CD14-positive monocyte (primary cell): Measurements from ENCODE around the gene OBSCN. TPM values are rescaled to one million over a fixed set of nuclear protein-coding genes. Genes with fewer than 3 reads are reported as not detected.

Experiments
- DNase-seq, 3 donors: peaks; one replicate each; pipeline ENCODE4 v3.0.0-alpha.2; 2011 to 2022
- H2AFZ ChIP-seq: 2 replicates; pipeline ENCODE4 v1.6.0; 2012; ENCODE audit warnings: mild to moderate bottlenecking, low read depth, low read length, inconsistent platforms; ENCODE audit not compliant: insufficient read depth, poor library complexity, severe bottlenecking
- H3K27ac ChIP-seq, 2 donors: 1 replicate in 1 of 2; 2 replicates in 1 of 2; pipeline ENCODE4 v1.5.1; 2012 to 2013; ENCODE audit warnings: low read length in 2 of 2, control low read depth in 1 of 2, inconsistent platforms in 1 of 2, low read depth in 1 of 2, mild to moderate bottlenecking in 1 of 2
- H3K27me3 ChIP-seq, 2 donors: one replicate each; pipeline versions ENCODE4 v1.6.0 to v1.6.1; 2011 to 2013; ENCODE audit warnings: low read length in 2 of 2; ENCODE audit not compliant: control insufficient read depth in 2 of 2, insufficient read depth in 2 of 2
- H3K36me3 ChIP-seq, 2 donors: replicated peaks in 1 of 2; 1 replicate in 1 of 2; 2 replicates in 1 of 2; pipeline versions ENCODE4 v1.5.1 to v1.6.1; 2012 to 2013; ENCODE audit warnings: low read length in 2 of 2, control low read depth in 1 of 2, inconsistent platforms in 1 of 2, mild to moderate bottlenecking in 1 of 2; ENCODE audit not compliant: insufficient read depth in 2 of 2, control insufficient read depth in 1 of 2
- H3K4me1 ChIP-seq, 2 donors: 1 replicate in 1 of 2; 2 replicates in 1 of 2; pipeline versions ENCODE4 v1.5.1 to v1.6.1; 2012 to 2013; ENCODE audit warnings: low read length in 2 of 2, control low read depth in 1 of 2, inconsistent platforms in 1 of 2, mild to moderate bottlenecking in 1 of 2, moderate library complexity in 1 of 2; ENCODE audit not compliant: insufficient read depth in 2 of 2, control insufficient read depth in 1 of 2
- H3K4me2 ChIP-seq: replicated peaks from 2 replicates; pipeline ENCODE3; 2012; ENCODE audit warnings: low read length, moderate library complexity, mild to moderate bottlenecking; ENCODE audit not compliant: poor library complexity, severe bottlenecking; ENCODE audit errors: extremely low read depth
- H3K4me3 ChIP-seq, 3 experiments: fragments of 200-600 bp in 1 of 3; sonication (generic) in 1 of 3; replicated peaks in 1 of 3; 1 replicate in 2 of 3; 2 replicates in 1 of 3; pipeline ENCODE4 v1.5.1; 2011 to 2013; ENCODE audit warnings: low read length in 3 of 3, mild to moderate bottlenecking in 3 of 3, control low read depth in 2 of 3, low read depth in 2 of 3, inconsistent platforms in 1 of 3, moderate library complexity in 1 of 3
- H3K79me2 ChIP-seq: 2 replicates; pipeline ENCODE4 v1.6.0; 2012; ENCODE audit warnings: mild to moderate bottlenecking, control low read depth, inconsistent platforms, low read length, moderate library complexity; ENCODE audit not compliant: insufficient read depth
- H3K9ac ChIP-seq: 2 replicates; pipeline ENCODE4 v1.6.0; 2017; ENCODE audit warnings: low read length, mild to moderate bottlenecking; ENCODE audit not compliant: insufficient read depth, poor library complexity, severe bottlenecking
- H3K9me3 ChIP-seq, 2 donors: replicated peaks in 1 of 2; 1 replicate in 1 of 2; 2 replicates in 1 of 2; pipeline versions ENCODE4 v1.5.1 to v1.6.1; 2012 to 2013; ENCODE audit warnings: low read length in 2 of 2, control low read depth in 1 of 2; ENCODE audit not compliant: control insufficient read depth in 1 of 2, insufficient read depth in 1 of 2
- H4K20me1 ChIP-seq: 2 replicates; pipeline ENCODE4 v1.6.0; 2012; ENCODE audit warnings: mild to moderate bottlenecking, low read length, control low read depth, moderate library complexity; ENCODE audit not compliant: insufficient read depth
- H3K27ac Mint-ChIP-seq, 7 donors: one replicate each; pipeline ENCODE4 v1.8.0; 2020; ENCODE audit warnings: mild to moderate bottlenecking in 7 of 7, mixed read lengths in 7 of 7, moderate library complexity in 6 of 7, inconsistent platforms in 2 of 7
- H3K27me3 Mint-ChIP-seq, 3 donors: one replicate each; pipeline ENCODE4 v1.8.0; 2021 to 2022; ENCODE audit warnings: low read depth in 3 of 3, mild to moderate bottlenecking in 3 of 3, mixed read lengths in 3 of 3, moderate library complexity in 3 of 3, inconsistent platforms in 1 of 3
- H3K36me3 Mint-ChIP-seq, 2 donors: one replicate each; pipeline ENCODE4 v1.8.0; 2020; ENCODE audit warnings: mixed read lengths in 2 of 2, inconsistent platforms in 1 of 2, mild to moderate bottlenecking in 1 of 2
- H3K4me1 Mint-ChIP-seq: one replicate; pipeline ENCODE4 v1.8.0; 2020; ENCODE audit warnings: mild to moderate bottlenecking, mixed read lengths
- H3K4me3 Mint-ChIP-seq, 2 donors: one replicate each; pipeline ENCODE4 v1.8.0; 2020; ENCODE audit warnings: mild to moderate bottlenecking in 2 of 2, mixed read lengths in 2 of 2, moderate library complexity in 1 of 2
- H3K9me3 Mint-ChIP-seq, 7 donors: one replicate each; pipeline ENCODE4 v1.8.0; 2020 to 2022; ENCODE audit warnings: mixed read lengths in 7 of 7, mild to moderate bottlenecking in 6 of 7, moderate library complexity in 6 of 7, inconsistent platforms in 2 of 7
- WGBS: methylation state at CpG from one replicate; pipeline ENCODE4 v1.1.5; 2013; ENCODE audit warnings: missing lambda C conversion rate; ENCODE audit not compliant: insufficient coverage; 5-methylcytosine and 5-hydroxymethylcytosine counted together
- intact Hi-C, 2 donors: fragments of 100-400 bp; cut with micrococcal nuclease; formaldehyde crosslinking; loops; one replicate each; pipeline versions ENCODE4 v1.15.0 to v1.15.1; 2023
- polyA plus RNA-seq, 3 donors: library from polyadenylated mRNA; depleted of rRNA in 1 of 3; unstranded in 2 of 3; stranded (reverse) in 1 of 3; fragments of 300-500 nt in 2 of 3; fragments of >200 nt in 1 of 3; fragmentation: Illumina TruSeq in 2 of 3; gene quantifications; 1 replicate in 2 of 3; 2 replicates in 1 of 3; pipeline ENCODE4 v1.2.3, GENCODE V29; 2012 to 2021
- TF ChIP-seq, protein P1 (sequence below): fragments of 200-600 bp; IDR thresholded peaks from one replicate; pipeline ENCODE4 v1.8.0; 2022; ENCODE audit warnings: antibody characterized with exemption, mild to moderate bottlenecking

Gene OBSCN
- polyA plus RNA-seq, 3 donors: 0.57 to 1.5 (median 0.76) TPM

GRCh38 chr1:228319352-228320088, 111.7 kb downstream of the OBSCN start:
- no peaks in the 10 kb centered on the region for H3K36me3 Mint-ChIP-seq
- Histone ChIP-seq H4K20me1 (no peaks in the 10 kb centered on the region), H2AFZ (no peak overlapping the region), H3K4me2 (no peak overlapping the region), H3K4me3 (no peak overlapping the region), H3K36me3 (no peaks in the 10 kb centered on the region), H3K4me1 (no peaks in the 10 kb centered on the region), H3K27me3 (no peaks in the 10 kb centered on the region), H3K9ac (no peak overlapping the region), H3K9me3 (peaks cover 0 to 17% of the 10 kb centered on the region in 2 donors), H3K27ac (no peak overlapping the region), H3K79me2 (no peaks in the 10 kb centered on the region)
- no peak for DNase-seq
- no peak overlapping the region for H3K4me3 Mint-ChIP-seq
- H3K4me1 Mint-ChIP-seq: no peaks in the 10 kb centered on the region
- no peaks in the 10 kb centered on the region for H3K27me3 Mint-ChIP-seq
- H3K9me3 Mint-ChIP-seq: peaks cover 0 to 9% (median 4%) of the 10 kb centered on the region in 7 donors
- TF ChIP-seq, protein P1, sequence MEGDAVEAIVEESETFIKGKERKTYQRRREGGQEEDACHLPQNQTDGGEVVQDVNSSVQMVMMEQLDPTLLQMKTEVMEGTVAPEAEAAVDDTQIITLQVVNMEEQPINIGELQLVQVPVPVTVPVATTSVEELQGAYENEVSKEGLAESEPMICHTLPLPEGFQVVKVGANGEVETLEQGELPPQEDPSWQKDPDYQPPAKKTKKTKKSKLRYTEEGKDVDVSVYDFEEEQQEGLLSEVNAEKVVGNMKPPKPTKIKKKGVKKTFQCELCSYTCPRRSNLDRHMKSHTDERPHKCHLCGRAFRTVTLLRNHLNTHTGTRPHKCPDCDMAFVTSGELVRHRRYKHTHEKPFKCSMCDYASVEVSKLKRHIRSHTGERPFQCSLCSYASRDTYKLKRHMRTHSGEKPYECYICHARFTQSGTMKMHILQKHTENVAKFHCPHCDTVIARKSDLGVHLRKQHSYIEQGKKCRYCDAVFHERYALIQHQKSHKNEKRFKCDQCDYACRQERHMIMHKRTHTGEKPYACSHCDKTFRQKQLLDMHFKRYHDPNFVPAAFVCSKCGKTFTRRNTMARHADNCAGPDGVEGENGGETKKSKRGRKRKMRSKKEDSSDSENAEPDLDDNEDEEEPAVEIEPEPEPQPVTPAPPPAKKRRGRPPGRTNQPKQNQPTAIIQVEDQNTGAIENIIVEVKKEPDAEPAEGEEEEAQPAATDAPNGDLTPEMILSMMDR: no peak
- intact Hi-C loops: no loop called here
- 88% methylated on average over 4 of the region's 4 CpGs for WGBS
- no peak overlapping the region for H3K27ac Mint-ChIP-seq

DNA sequence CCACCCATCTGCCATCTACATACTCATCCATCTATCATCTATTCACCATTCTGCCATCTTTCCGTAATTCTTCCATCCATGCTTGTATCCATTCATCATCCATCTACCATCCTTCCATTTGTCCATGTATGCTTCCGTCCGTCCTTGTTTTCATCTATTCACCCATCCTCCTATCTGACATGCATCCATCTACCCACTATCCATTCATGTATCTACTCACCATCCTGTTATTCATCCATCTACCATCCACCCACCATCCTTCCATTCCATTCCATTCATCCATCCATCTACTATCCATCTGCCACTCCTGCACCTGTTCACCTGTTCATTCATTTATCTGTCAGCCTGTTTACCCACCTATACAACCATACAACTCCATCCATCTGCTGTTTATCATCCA, 112.5 kb downstream of the OBSCN start:
- no peak for DNase-seq
- Histone ChIP-seq H3K27ac (no peak overlapping the region), H2AFZ (no peak overlapping the region), H3K9ac (no peak overlapping the region), H3K4me2 (no peak overlapping the region), H3K4me3 (no peak overlapping the region), H3K4me1 (no peaks in the 10 kb centered on the region), H3K9me3 (peaks cover 0 to 17% of the 10 kb centered on the region in 2 donors), H3K36me3 (no peaks in the 10 kb centered on the region), H3K79me2 (no peaks in the 10 kb centered on the region), H3K27me3 (no peaks in the 10 kb centered on the region), H4K20me1 (no peaks in the 10 kb centered on the region)
- TF ChIP-seq, protein P1: no peak
- H3K9me3 Mint-ChIP-seq: peaks cover 0 to 9% (median 2%) of the 10 kb centered on the region in 7 donors
- WGBS: 89% methylated on average over 3 of the region's 3 CpGs
- H3K27ac Mint-ChIP-seq: no peak overlapping the region
- intact Hi-C loops: no loop called here
- no peaks in the 10 kb centered on the region for H3K36me3 Mint-ChIP-seq
- H3K27me3 Mint-ChIP-seq: no peaks in the 10 kb centered on the region
- H3K4me3 Mint-ChIP-seq: no peak overlapping the region
- H3K4me1 Mint-ChIP-seq: no peaks in the 10 kb centered on the region
